Measurements from ENCODE around the gene METTL23.
"Not testable (repeated sequence)": the region's sequence is repeated elsewhere in the genome, so short reads cannot be mapped to it uniquely, and the experiment has no call there.

The METTL23 gene

GRCh38 chr17:76710863-76711611, 15.6 kb upstream of the METTL23 start, which contains the start of gene MXRA7:
Gene MXRA7 (minus strand): TSS chr17:76710965. CDS start chr17:76710946, 19 bp downstream.
- no peak for TF ChIP-seq CTCF (IDR thresholded peaks at IDR 0.05; ENCODE audit: insufficient read depth, low read depth, low read length, missing control alignments)
- peak; percentile 67 for DNase-seq (ENCODE audit: low read depth)
- H3K4me3 ChIP-seq (ENCODE audit: low read length): peak within 1 kb of the TSS; percentile 49

- H3K4me3 ChIP-seq (ENCODE audit: low read length): not testable (repeated sequence)
Observed at GRCh38 chr17:76712321-76712720, 14.3 kb upstream of the METTL23 start.

GRCh38 chr17:76713765-76714164, 12.9 kb upstream of the METTL23 start:
- no peak overlapping the region for H3K4me3 ChIP-seq (ENCODE audit: low read length)
- no peak for DNase-seq (ENCODE audit: low read depth)
- no peak for TF ChIP-seq CTCF (IDR thresholded peaks at IDR 0.05; ENCODE audit: insufficient read depth, low read depth, low read length, missing control alignments)

More at GRCh38 chr17:76712321-76712720, 14.3 kb upstream of the METTL23 start:
- DNase-seq (ENCODE audit: low read depth): not testable (repeated sequence)

- no peak for DNase-seq (ENCODE audit: low read depth)
- TF ChIP-seq CTCF (IDR thresholded peaks at IDR 0.05; ENCODE audit: insufficient read depth, low read depth, low read length, missing control alignments): no peak
- no peak overlapping the region for H3K4me3 ChIP-seq (ENCODE audit: low read length)
Observed at GRCh38 chr17:76714336-76714735, 12.3 kb upstream of the METTL23 start.

- DNase-seq (ENCODE audit: low read depth): peak; percentile 48
- H3K4me3 ChIP-seq (ENCODE audit: low read length): no peak overlapping the region
Observed at GRCh38 chr17:76714822-76715495, 11.7 kb upstream of the METTL23 start.

GRCh38 chr17:76715496-76715830, 11.2 kb upstream of the METTL23 start:
- no peak overlapping the region for H3K4me3 ChIP-seq (ENCODE audit: low read length)

More at GRCh38 chr17:76714822-76715495, 11.7 kb upstream of the METTL23 start:
- peak; percentile 82 for TF ChIP-seq CTCF (IDR thresholded peaks at IDR 0.05; ENCODE audit: insufficient read depth, low read depth, low read length, missing control alignments)

More at GRCh38 chr17:76715496-76715830, 11.2 kb upstream of the METTL23 start:
- DNase-seq (ENCODE audit: low read depth): no peak
- TF ChIP-seq CTCF (IDR thresholded peaks at IDR 0.05; ENCODE audit: insufficient read depth, low read depth, low read length, missing control alignments): no peak

All from epithelial cell of esophagus (primary cell).